Myocyte (in vitro differentiated cells): ENCODE measurements around the gene KLF13. TPM values are rescaled to one million over a fixed set of nuclear protein-coding genes. Genes with fewer than 3 reads are reported as not detected.
A peak's percentile ranks its signal among the peaks of the same experiment; 100 is the strongest.

ENCODE experiments used
- DNase-seq: peaks from one replicate; pipeline ENCODE4 v3.0.0-alpha.2; 2012; ENCODE audit warnings: low read depth
- total RNA-seq: library from RNA; depleted of rRNA; stranded (reverse); fragments of >200 nt; gene quantifications from 2 replicates; pipeline ENCODE4 v1.2.3, GENCODE V29; 2014

The KLF13 gene
- total RNA-seq, 1 donor from 2014 or later, result 61.2 TPM

- DNase-seq, result peak; percentile 79
These were observed 71.4 kb downstream of the KLF13 start for GRCh38 chr15:31397851-31398661.

GRCh38 chr15:31398677-31399301, 72.2 kb downstream of the KLF13 start:
- DNase-seq, result no peak

DNA sequence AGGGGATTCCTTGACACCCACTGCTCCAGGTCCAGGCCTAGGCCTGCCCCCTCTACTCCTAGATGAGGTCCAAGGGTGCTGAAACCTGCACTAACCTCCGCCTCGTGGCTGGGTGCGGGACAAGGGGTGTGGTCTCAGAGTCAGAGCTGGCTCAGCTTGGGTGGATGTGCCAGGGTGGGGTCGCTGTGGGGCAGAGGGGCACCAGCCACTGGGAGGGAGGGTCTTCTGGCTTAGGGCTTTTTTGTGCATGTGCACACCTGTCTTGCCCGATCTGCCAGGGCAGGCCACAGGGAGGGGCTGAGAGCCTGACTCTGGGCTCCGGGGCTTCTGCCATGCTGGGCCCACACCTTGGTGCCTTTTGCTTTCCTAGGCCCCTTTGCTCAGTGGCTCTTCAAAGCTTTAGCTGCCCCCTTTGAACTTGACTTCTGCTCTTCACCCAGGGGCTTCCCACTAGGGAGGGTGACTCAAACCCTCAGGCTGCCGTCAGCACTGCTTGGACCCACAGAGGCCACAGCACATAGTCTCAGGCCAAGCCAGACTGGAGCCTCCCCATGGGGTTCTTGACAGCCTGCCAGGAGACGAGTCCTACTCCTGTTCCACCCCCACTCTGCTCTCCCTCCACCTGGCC, 73.0 kb downstream of the KLF13 start:
- peak; percentile 59 for DNase-seq

DNA sequence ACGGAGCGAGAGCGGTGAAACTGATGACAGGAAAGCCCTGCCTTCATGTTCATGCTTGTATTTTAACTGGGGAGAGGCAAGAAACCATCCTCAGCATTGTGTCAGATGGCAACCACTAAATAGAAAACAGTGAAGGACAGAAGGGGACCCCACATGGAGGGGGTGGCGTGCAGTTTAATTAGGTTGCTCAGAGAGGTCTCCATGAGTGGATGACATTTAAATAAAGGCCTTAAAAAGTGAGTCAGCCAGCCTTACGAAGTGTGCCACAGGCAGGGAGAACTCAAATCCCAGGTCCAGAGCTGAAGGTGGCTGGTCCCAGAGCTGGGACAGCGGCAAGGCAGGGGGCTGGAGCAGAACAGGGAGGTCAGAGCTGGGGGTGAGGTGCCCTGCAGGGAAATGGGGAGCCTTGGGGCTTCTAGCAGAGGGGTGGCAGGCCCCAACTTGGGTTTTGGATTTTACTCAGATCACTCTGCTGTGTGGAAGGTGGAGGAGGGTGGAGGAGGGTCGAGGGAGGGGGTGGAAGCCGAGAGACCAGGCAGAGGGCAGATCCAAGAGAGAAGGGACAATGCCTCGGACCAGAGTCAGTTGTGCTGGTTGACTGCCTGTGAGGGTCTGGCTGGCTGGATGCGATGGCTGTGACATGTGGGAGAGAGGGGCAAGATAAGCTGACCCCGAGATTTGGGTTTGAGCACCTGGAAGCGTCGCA, 73.7 kb downstream of the KLF13 start:
- no peak for DNase-seq

- no peak for DNase-seq
These were observed 74.6 kb downstream of the KLF13 start for GRCh38 chr15:31401282-31401681.

GRCh38 chr15:31402003-31402402, 75.4 kb downstream of the KLF13 start:
- no peak for DNase-seq

GRCh38 chr15:31402511-31403056, 75.9 kb downstream of the KLF13 start:
- no peak for DNase-seq

GRCh38 chr15:31403096-31403495, 76.5 kb downstream of the KLF13 start:
- DNase-seq, result no peak

DNA sequence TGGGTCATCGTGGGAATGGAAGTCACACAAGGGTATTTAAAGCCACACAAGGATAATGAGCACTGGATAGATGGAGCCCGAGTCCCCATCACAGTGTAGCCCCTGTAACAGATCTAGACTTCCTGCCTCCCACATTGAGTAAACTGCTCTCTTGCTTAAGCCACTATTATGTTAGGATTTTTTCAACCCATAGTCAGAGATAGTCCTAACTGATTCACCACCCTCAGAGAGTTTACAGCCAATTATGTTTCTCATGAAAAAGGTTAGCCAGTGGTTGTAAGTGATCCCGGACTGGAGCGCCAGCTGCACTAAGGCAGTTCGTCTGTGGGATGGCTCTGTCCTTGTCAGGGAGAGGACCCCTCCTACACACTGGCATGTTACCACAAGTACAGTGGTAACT, 77.0 kb downstream of the KLF13 start:
- DNase-seq, result no peak

DNA sequence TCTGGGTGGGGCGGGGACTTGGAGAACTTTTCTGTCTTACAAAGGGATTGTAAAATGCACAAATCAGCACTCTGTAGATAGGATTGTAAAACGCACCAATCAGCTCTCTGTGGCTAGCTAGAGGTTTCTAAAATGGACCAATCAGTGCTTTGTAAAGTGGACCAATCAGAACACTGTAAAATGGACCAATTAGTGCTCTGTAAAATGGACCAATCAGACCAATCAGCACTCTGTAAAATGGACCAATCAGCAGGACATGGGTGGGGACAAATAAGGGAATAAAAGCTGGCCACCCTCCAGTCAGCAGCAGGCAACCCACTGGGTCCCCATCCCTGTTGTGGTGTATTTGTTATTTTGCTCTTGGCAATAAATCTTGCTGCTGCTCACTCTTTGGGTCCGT, 77.7 kb downstream of the KLF13 start:
- no peak for DNase-seq

- DNase-seq, result no peak
These were observed 78.7 kb downstream of the KLF13 start for GRCh38 chr15:31405200-31405920.

DNA sequence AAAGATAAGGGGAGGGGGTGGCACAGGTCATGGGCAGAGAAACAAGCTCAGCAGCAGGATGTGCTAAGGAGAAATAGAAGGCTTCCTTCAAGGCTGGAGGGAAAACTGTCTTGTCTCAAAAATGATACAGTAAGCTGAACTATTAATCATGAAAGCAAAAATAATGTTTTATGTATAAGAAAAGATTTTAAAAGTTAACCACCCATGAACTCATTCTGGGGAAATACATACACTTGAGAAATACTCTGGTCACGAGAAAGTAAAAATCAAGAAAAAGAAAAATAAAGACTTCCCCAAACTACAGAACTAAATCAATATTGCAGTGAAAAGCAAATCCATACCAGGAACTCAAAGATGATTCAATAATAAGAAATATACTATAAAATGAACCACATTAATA, 80.7 kb downstream of the KLF13 start:
- no peak for DNase-seq

DNA sequence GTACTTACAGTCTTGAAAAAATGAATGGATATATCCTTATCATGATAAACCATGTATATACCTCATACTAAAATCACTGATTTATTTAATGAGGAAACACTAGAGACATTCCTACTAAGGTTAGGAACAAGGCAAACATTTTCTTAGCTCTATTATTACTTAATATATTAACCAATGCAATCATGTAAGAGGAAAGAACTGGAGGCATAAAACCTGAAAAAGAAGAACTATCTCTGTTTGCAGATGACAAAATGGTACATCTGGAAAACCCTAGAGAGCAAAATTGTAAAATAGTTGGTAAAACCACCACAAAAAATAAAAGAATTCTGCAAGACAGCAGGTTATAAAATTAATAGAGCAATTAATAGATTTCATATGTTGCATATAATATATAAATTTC, 81.2 kb downstream of the KLF13 start:
- no peak for DNase-seq

GRCh38 chr15:31408724-31409123, 82.1 kb downstream of the KLF13 start:
- DNase-seq, result no peak

DNA sequence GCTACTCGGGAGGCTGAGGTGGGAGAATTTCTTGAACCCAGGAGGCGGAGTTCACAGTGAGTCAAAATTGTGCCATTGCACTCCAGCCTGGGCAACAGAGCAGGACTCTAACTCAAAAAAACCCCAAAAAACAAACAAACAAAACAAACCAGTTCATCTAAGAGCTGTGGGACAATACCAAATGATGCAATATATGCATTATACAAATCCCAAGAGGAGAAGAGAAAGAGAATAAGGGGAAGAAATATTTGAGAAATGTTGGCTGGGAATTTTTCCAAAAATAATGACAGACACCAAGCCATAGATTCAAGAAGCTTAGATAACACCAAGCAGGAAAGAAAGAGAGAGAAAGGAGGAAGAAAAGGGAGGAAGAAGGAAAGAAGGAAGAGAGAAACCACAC, 82.5 kb downstream of the KLF13 start:
- no peak for DNase-seq

GRCh38 chr15:31412824-31413223, 86.2 kb downstream of the KLF13 start:
- DNase-seq, result no peak

DNA sequence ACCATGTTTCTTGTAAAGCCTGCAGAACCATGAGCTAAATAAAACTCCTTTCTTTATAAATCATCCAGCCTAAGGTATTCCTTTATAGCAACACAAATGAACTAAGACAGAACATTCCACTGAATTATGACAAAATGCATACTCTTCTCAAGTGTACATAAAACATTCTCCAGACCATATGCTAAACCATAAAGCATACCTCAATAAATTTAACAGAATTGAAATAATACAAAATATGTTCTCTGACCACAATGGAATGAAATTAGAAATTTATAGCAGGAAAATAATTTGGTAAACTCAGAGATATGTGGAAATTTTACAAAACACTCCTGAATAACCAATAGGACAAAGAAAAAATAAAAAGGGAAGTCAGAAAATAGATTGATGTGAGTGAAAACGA, 88.6 kb downstream of the KLF13 start:
- no peak for DNase-seq

DNA sequence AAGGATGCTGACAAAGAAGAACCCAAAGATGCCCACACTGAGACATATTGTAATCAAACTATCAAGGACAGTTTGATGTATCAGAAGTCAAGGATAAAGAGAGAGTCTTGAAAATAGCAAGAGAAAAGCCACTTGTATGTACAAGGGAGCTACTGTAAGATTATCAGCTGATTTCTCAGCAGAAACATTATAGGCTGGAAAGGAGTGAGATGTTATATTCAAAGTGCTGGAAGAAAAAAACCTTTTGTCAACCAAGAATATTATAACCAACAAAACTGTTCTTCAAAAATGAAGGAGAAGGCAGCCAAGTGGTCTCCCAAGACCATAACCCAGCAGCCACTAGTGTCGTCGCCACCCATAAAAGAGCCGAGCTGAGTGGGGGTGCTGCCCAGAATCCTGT, 93.2 kb downstream of the KLF13 start:
- DNase-seq, result no peak

- DNase-seq, result no peak
These were observed 100.8 kb downstream of the KLF13 start for GRCh38 chr15:31427411-31427810.
